H1 (cell line): Measurements from ENCODE around the gene LRRC37B. TPM values are rescaled to one million over a fixed set of nuclear protein-coding genes. Genes with fewer than 3 reads are reported as not detected.

ENCODE experiments used
- CTCF ChIA-PET: fragments of 300-600 bp; sonication (Branson Sonifier 250); formaldehyde crosslinking; loops from one replicate; lab custom pipeline; 2021; ENCODE audit not compliant: partially characterized antibody; lab: Charles Lee
- POLR2A ChIA-PET: fragments of 300-600 bp; sonication (Branson Sonifier 250); formaldehyde crosslinking; loops from one replicate; lab custom pipeline; 2021; ENCODE audit warnings: inconsistent platforms; ENCODE audit not compliant: partially characterized antibody; lab: Charles Lee
- DNase-seq, 2 experiments: peaks; one replicate each; pipeline versions ENCODE4 v3.0.0 to v3.0.0-alpha.2; 2010 to 2022; ENCODE audit warnings: low spot score in 2 of 2, low read depth in 1 of 2, mixed read lengths in 1 of 2
- FAIRE-seq: peaks from 2 replicates; lab custom pipeline; 2011; peaks lifted over from hg19 to GRCh38; lab: Jason Lieb, UNC
- H2AFZ ChIP-seq: 2 replicates; pipeline ENCODE4 v1.8.1; 2012; ENCODE audit warnings: low read length, inconsistent platforms
- H2AK5ac ChIP-seq: 2 replicates; pipeline ENCODE4 v1.6.1; 2013; ENCODE audit warnings: low read depth, low read length
- H2BK120ac ChIP-seq: replicated peaks from 2 replicates; pipeline ENCODE3; 2013; ENCODE audit warnings: low read depth, low read length, inconsistent platforms
- H2BK12ac ChIP-seq: 2 replicates; pipeline ENCODE4 v1.6.1; 2013; ENCODE audit warnings: low read depth, low read length
- H2BK15ac ChIP-seq: 2 replicates; pipeline ENCODE4 v1.6.1; 2013; ENCODE audit warnings: low read length
- H2BK20ac ChIP-seq: 2 replicates; pipeline ENCODE4 v1.6.1; 2013; ENCODE audit warnings: low read length
- H2BK5ac ChIP-seq: 2 replicates; pipeline ENCODE4 v1.6.1; 2013; ENCODE audit warnings: low read depth, low read length
- H3K14ac ChIP-seq: 2 replicates; pipeline ENCODE4 v1.6.1; 2013; ENCODE audit warnings: inconsistent platforms; ENCODE audit not compliant: insufficient read length
- H3K18ac ChIP-seq: 2 replicates; pipeline ENCODE4 v1.6.1; 2013; ENCODE audit warnings: low read length; ENCODE audit errors: extremely low read depth
- H3K23ac ChIP-seq: 2 replicates; pipeline ENCODE4 v1.6.1; 2013; ENCODE audit warnings: inconsistent platforms; ENCODE audit not compliant: insufficient read length
- H3K23me2 ChIP-seq: 2 replicates; pipeline ENCODE4 v1.6.1; 2013; ENCODE audit warnings: low read depth, low read length
- H3K27ac ChIP-seq: 2 replicates; pipeline ENCODE4 v1.6.1; 2011; ENCODE audit warnings: low read depth, low read length, inconsistent platforms
- H3K27me3 ChIP-seq, 4 experiments: replicated peaks in 1 of 4; 1 replicate in 1 of 4; 2 replicates in 3 of 4; pipeline versions ENCODE4 v1.6.1 to v1.8.1; 2011 to 2013; ENCODE audit warnings: low read length in 3 of 4, mild to moderate bottlenecking in 3 of 4, inconsistent platforms in 2 of 4, mixed read lengths in 2 of 4, moderate library complexity in 1 of 4; ENCODE audit not compliant: control insufficient read depth in 3 of 4, insufficient read depth in 3 of 4; ENCODE audit errors: extremely low read depth in 1 of 4
- H3K36me3 ChIP-seq, 4 experiments: 2 replicates each; pipeline versions ENCODE4 v1.6.1 to v1.8.1; 2011 to 2013; ENCODE audit warnings: mild to moderate bottlenecking in 4 of 4, low read length in 3 of 4, moderate library complexity in 2 of 4, control low read depth in 1 of 4, inconsistent platforms in 1 of 4; ENCODE audit not compliant: insufficient read depth in 4 of 4, control insufficient read depth in 2 of 4
- H3K4ac ChIP-seq: replicated peaks from 2 replicates; pipeline ENCODE3; 2013; ENCODE audit warnings: low read length, low read depth, mixed read lengths, inconsistent platforms; ENCODE audit not compliant: insufficient read length
- H3K4me1 ChIP-seq, 4 experiments: replicated peaks in 1 of 4; 1 replicate in 1 of 4; 2 replicates in 3 of 4; pipeline versions ENCODE4 v1.6.1 to v1.8.1; 2011 to 2013; ENCODE audit warnings: low read length in 3 of 4, inconsistent platforms in 2 of 4, mixed read lengths in 1 of 4; ENCODE audit not compliant: insufficient read depth in 4 of 4, control insufficient read depth in 3 of 4
- H3K4me2 ChIP-seq, 2 experiments: 2 replicates each; pipeline versions ENCODE4 v1.6.1 to v1.8.1; 2011 to 2013; ENCODE audit warnings: low read depth in 2 of 2, low read length in 2 of 2, control low read depth in 1 of 2, inconsistent platforms in 1 of 2, mild to moderate bottlenecking in 1 of 2; ENCODE audit not compliant: insufficient read depth in 1 of 2
- H3K4me3 ChIP-seq, 4 experiments: fragments of 200-600, 300-600 bp in 1 of 4; sonication (generic), shearing (Covaris generic), sonication (Bioruptor Twin) in 1 of 4; 2 replicates each; pipeline versions ENCODE4 v1.5.1 to v1.8.1; 2011 to 2016; ENCODE audit warnings: low read length in 4 of 4, low read depth in 3 of 4, control low read depth in 2 of 4, inconsistent platforms in 2 of 4, mild to moderate bottlenecking in 2 of 4, mixed read lengths in 1 of 4, moderate library complexity in 1 of 4; ENCODE audit not compliant: insufficient read depth in 2 of 4; ENCODE audit errors: extremely low read depth in 1 of 4
- H3K56ac ChIP-seq: replicated peaks from 2 replicates; pipeline ENCODE3; 2013; ENCODE audit warnings: low read depth, mild to moderate bottlenecking, mixed read lengths, low read length, inconsistent platforms; ENCODE audit not compliant: insufficient read length
- H3K79me1 ChIP-seq: 2 replicates; pipeline ENCODE4 v1.6.1; 2013; ENCODE audit warnings: low read depth, low read length, control low read depth
- H3K79me2 ChIP-seq, 2 experiments: 2 replicates each; pipeline versions ENCODE4 v1.6.1 to v1.8.1; 2012 to 2013; ENCODE audit warnings: low read length in 2 of 2, mild to moderate bottlenecking in 2 of 2, inconsistent platforms in 1 of 2; ENCODE audit not compliant: insufficient read depth in 2 of 2, control insufficient read depth in 1 of 2
- H3K9ac ChIP-seq, 4 experiments: replicated peaks in 1 of 4; 1 replicate in 1 of 4; 2 replicates in 3 of 4; pipeline versions ENCODE4 v1.6.1 to v1.8.1; 2011 to 2013; ENCODE audit warnings: low read depth in 3 of 4, low read length in 3 of 4, control low read depth in 2 of 4, mild to moderate bottlenecking in 2 of 4, moderate library complexity in 2 of 4, inconsistent platforms in 1 of 4; ENCODE audit errors: extremely low read depth in 1 of 4
- H3K9me3 ChIP-seq, 2 experiments: 2 replicates each; pipeline versions ENCODE4 v1.6.1 to v1.8.1; 2012 to 2013; ENCODE audit warnings: mild to moderate bottlenecking in 2 of 2, moderate library complexity in 2 of 2, control low read depth in 1 of 2, inconsistent platforms in 1 of 2, low read depth in 1 of 2, low read length in 1 of 2, mixed read lengths in 1 of 2; ENCODE audit not compliant: insufficient read depth in 2 of 2
- H4K20me1 ChIP-seq, 2 experiments: replicated peaks in 1 of 2; 2 replicates each; pipeline versions ENCODE3 to v1.8.1; 2011 to 2013; ENCODE audit warnings: inconsistent platforms in 2 of 2, low read length in 2 of 2, mild to moderate bottlenecking in 1 of 2; ENCODE audit not compliant: insufficient read depth in 2 of 2, control insufficient read depth in 1 of 2
- H4K5ac ChIP-seq: 2 replicates; pipeline ENCODE4 v1.6.1; 2013; ENCODE audit warnings: low read length, low read depth, mixed read lengths, inconsistent platforms; ENCODE audit not compliant: insufficient read length
- H4K8ac ChIP-seq: 2 replicates; pipeline ENCODE4 v1.8.0; 2013; ENCODE audit warnings: mild to moderate bottlenecking, moderate library complexity, low read length, inconsistent platforms; ENCODE audit not compliant: insufficient read depth; ENCODE audit errors: extremely low read depth
- H4K91ac ChIP-seq: replicated peaks from 2 replicates; pipeline ENCODE3; 2013; ENCODE audit warnings: low read length, mixed read lengths, inconsistent platforms; ENCODE audit not compliant: insufficient read length
- CTCF ChIP-seq, 3 experiments: IDR thresholded peaks; 1 replicate in 2 of 3; 2 replicates in 1 of 3; pipeline versions ENCODE4 v1.5.1 to v1.6.1; 2011; ENCODE audit warnings: low read length in 3 of 3, mild to moderate bottlenecking in 3 of 3, inconsistent platforms in 2 of 3, low read depth in 1 of 3, moderate library complexity in 1 of 3; ENCODE audit not compliant: insufficient read depth in 1 of 3; ENCODE audit errors: control extremely low read depth in 1 of 3
- FOSL1 ChIP-seq: IDR thresholded peaks from 2 replicates; pipeline ENCODE4 v1.6.1; 2011; ENCODE audit warnings: mild to moderate bottlenecking, low read depth, low read length, moderate library complexity; ENCODE audit not compliant: insufficient read depth
- KDM5A ChIP-seq: fragments of 200-600 bp; IDR thresholded peaks from 2 replicates; pipeline ENCODE4 v1.7.1; 2012; ENCODE audit warnings: mild to moderate bottlenecking, low read length, inconsistent platforms, mixed read lengths
- SIRT6 ChIP-seq: IDR thresholded peaks from one replicate; pipeline ENCODE4 v1.7.1; 2012; ENCODE audit warnings: low read length, inconsistent platforms
- ZNF274 ChIP-seq: IDR thresholded peaks from 2 replicates; pipeline ENCODE4 v1.7.0; 2012; ENCODE audit warnings: low read length, borderline replicate concordance; ENCODE audit errors: extremely low read depth
- WGBS, 2 experiments: shearing (Covaris generic) in 1 of 2; methylation state at CpG; one replicate each; pipeline versions ENCODE4 v1.1.6 to v1.1.7; 2013 to 2015; ENCODE audit warnings: low lambda C conversion rate in 2 of 2, mixed read lengths in 2 of 2, inconsistent platforms in 1 of 2, low coverage in 1 of 2, missing lambda C conversion rate in 1 of 2; ENCODE audit not compliant: insufficient replicate concordance in 2 of 2, insufficient coverage in 1 of 2, insufficient read length in 1 of 2; ENCODE audit errors: extremely low coverage in 1 of 2, missing lambda C conversion rate in 1 of 2; 5-methylcytosine and 5-hydroxymethylcytosine counted together
- polyA plus RNA-seq, 7 experiments: library from polyadenylated mRNA; depleted of rRNA in 3 of 7; stranded (reverse) in 5 of 7; unstranded in 2 of 7; fragments of >200 nt in 5 of 7; fragments of 200-250 nt in 2 of 7; gene quantifications; 1 replicate in 5 of 7; 2 replicates in 1 of 7; 4 replicates in 1 of 7; pipeline versions ENCODE4 v1.2.1 to v1.2.3, GENCODE V29; 2011 to 2013; ENCODE audit warnings: missing spikeins in 2 of 7, mixed read lengths in 2 of 7
- total RNA-seq: library from RNA; stranded (reverse); fragmentation: NEBNext Ultra II Directional; extraction: Animal tissue kit (Norgen Biotek cat#: 25700); gene quantifications from 2 replicates; pipeline ENCODE4 v1.2.1, GENCODE V29; 2021

Gene LRRC37B
- total and polyA plus RNA-seq, 2 of the 8 experiments (the other 6 are each of a cell fraction or from before 2014, with no cell fraction given): 16.0 to 19.0 TPM

- H3K4ac ChIP-seq: no peak overlapping the region
- H3K4me3 ChIP-seq: no peak overlapping the region
- no peaks in the 10 kb centered on the region for H3K9me3 ChIP-seq
- H3K4me1 ChIP-seq: peaks cover 0 to 6% (median 4%) of the 10 kb centered on the region in 4 experiments; a peak in 4 of 7 replicates
- DNase-seq (no peak), FAIRE-seq (no peak)
- CTCF ChIA-PET: interaction anchor here (2.0 kb wide), 1 partner anchor 12 kb away, joined by 8 read pairs; no protein-coding TSS in a partner anchor
- no peaks in the 10 kb centered on the region for H3K23me2 ChIP-seq
- no peaks in the 10 kb centered on the region for H3K79me1 ChIP-seq
- H3K4me2 ChIP-seq: no peak overlapping the region
- H2BK12ac ChIP-seq: no peak overlapping the region
- no peak overlapping the region for H4K8ac ChIP-seq
- no peaks in the 10 kb centered on the region for H3K79me2 ChIP-seq
- no peak overlapping the region for H4K91ac ChIP-seq
- H3K14ac ChIP-seq: no peak overlapping the region
- no peak overlapping the region for H2BK15ac ChIP-seq
- WGBS, 2 experiments: 92% methylated on average over 2 of the region's 2 CpGs; no CpG with 5 or more reads in 1 of the 2 experiments
- no peak overlapping the region for H2AFZ ChIP-seq
- H2BK5ac ChIP-seq: no peak overlapping the region
- no peak overlapping the region for H3K27ac ChIP-seq
- H4K20me1 ChIP-seq: no peaks in the 10 kb centered on the region
- no peak overlapping the region for H4K5ac ChIP-seq
- POLR2A ChIA-PET: no interaction called here
- TF ChIP-seq FOSL1 (no peak), SIRT6 (no peak), ZNF274 (no peak), CTCF (IDR thresholded peaks at IDR 0.05; ENCODE audit: control extremely low read depth in 1 of 3, insufficient read depth in 1 of 3, low read depth in 1 of 3, low read length in 3 of 3) (no peak), KDM5A (no peak)
- no peak overlapping the region for H3K18ac ChIP-seq
- H3K36me3 ChIP-seq: peaks cover 0 to 2% (median 0%) of the 10 kb centered on the region in 4 experiments; a peak in 1 of 8 replicates
- no peak overlapping the region for H2BK20ac ChIP-seq
- no peak overlapping the region for H2AK5ac ChIP-seq
- no peak overlapping the region for H3K9ac ChIP-seq
- no peak overlapping the region for H3K23ac ChIP-seq
- no peak overlapping the region for H3K56ac ChIP-seq
- no peaks in the 10 kb centered on the region for H3K27me3 ChIP-seq
- no peak overlapping the region for H2BK120ac ChIP-seq
Observed at GRCh38 chr17:32099686-32100085, 92.5 kb downstream of the LRRC37B start.
